ENCODE results near the gene PAX1.

- TF ChIP-seq CTCF (IDR thresholded peaks at IDR 0.05): no peak
- no peak for TF ChIP-seq POLR2A (IDR thresholded peaks at IDR 0.05)
These were observed 767 bp upstream of the PAX1 start for GRCh38 chr20:21704408-21705385.

Data from uterus (tissue), 2 donors.